Thoracic aorta (tissue), 2 donors: Measurements from ENCODE around the gene MYOM1. TPM values are rescaled to one million over a fixed set of nuclear protein-coding genes. Genes with fewer than 3 reads are reported as not detected.
"Not testable (repeated sequence)": the region's sequence is repeated elsewhere in the genome, so short reads cannot be mapped to it uniquely, and the experiment has no call there.

Source experiments
- ATAC-seq: fragments of 150-250 bp; one replicate; pipeline ENCODE4 v1.8.0; 2017; ENCODE audit warnings: low read depth; ENCODE audit not compliant: insufficient number of reproducible peaks, low FRiP score
- DNase-seq: peaks from one replicate; pipeline ENCODE4 v3.0.0-alpha.2; 2020; ENCODE audit warnings: low spot score
- H3K27ac ChIP-seq, 2 donors: fragments of 200-600 bp; sonication (generic); 1 replicate in 1 of 2; 2 replicates in 1 of 2; pipeline ENCODE4 v1.5.1; 2016; ENCODE audit warnings: mild to moderate bottlenecking in 2 of 2, moderate library complexity in 2 of 2
- H3K27me3 ChIP-seq: fragments of 200-600 bp; sonication (generic); replicated peaks from 2 replicates; pipeline ENCODE4 v1.6.0; 2016; ENCODE audit warnings: mild to moderate bottlenecking; ENCODE audit not compliant: insufficient read depth
- H3K36me3 ChIP-seq: fragments of 200-600 bp; sonication (generic); one replicate; pipeline ENCODE4 v1.5.1; 2016
- H3K4me1 ChIP-seq, 2 donors: fragments of 200-600 bp; sonication (generic); 1 replicate in 1 of 2; 2 replicates in 1 of 2; pipeline versions ENCODE4 v1.5.1 to v1.6.0; 2016; ENCODE audit warnings: low read depth in 2 of 2, mild to moderate bottlenecking in 1 of 2; ENCODE audit not compliant: control insufficient read depth in 1 of 2
- H3K4me3 ChIP-seq: fragments of 200-600 bp; sonication (generic); 2 replicates; pipeline ENCODE4 v1.5.1; 2016; ENCODE audit warnings: mild to moderate bottlenecking
- H3K9me3 ChIP-seq: fragments of 200-600 bp; sonication (generic); 2 replicates; pipeline ENCODE4 v1.5.1; 2016
- total RNA-seq, 2 donors: library from RNA; depleted of rRNA; stranded (reverse); fragments of >200 nt; gene quantifications; one replicate each; pipeline versions ENCODE4 v1.1.0 to v1.2.3, GENCODE V29; 2016
- TF ChIP-seq, protein P1 (sequence below): fragments of 200-600 bp; sonication (generic); IDR thresholded peaks from one replicate; pipeline ENCODE4 v1.5.1; 2019; ENCODE audit warnings: antibody characterized with exemption

Gene MYOM1
- total RNA-seq, 2 donors from 2014 or later: 16.1 to 27.2 TPM

GRCh38 chr18:3079653-3080052 is 140.1 kb downstream of the MYOM1 start:
- no peak for ATAC-seq
- no peaks in the 10 kb centered on the region for H3K27me3 ChIP-seq

GRCh38 chr18:3075491-3075890 is 144.3 kb downstream of the MYOM1 start:
- no peak for DNase-seq
- Histone ChIP-seq H3K4me3 (no peak overlapping the region), H3K4me1 (no peaks in the 10 kb centered on the region), H3K27ac (no peak overlapping the region), H3K36me3 (peaks cover 25% of the 10 kb centered on the region), H3K27me3 (no peaks in the 10 kb centered on the region), H3K9me3 (no peaks in the 10 kb centered on the region)
- TF ChIP-seq, protein P1, sequence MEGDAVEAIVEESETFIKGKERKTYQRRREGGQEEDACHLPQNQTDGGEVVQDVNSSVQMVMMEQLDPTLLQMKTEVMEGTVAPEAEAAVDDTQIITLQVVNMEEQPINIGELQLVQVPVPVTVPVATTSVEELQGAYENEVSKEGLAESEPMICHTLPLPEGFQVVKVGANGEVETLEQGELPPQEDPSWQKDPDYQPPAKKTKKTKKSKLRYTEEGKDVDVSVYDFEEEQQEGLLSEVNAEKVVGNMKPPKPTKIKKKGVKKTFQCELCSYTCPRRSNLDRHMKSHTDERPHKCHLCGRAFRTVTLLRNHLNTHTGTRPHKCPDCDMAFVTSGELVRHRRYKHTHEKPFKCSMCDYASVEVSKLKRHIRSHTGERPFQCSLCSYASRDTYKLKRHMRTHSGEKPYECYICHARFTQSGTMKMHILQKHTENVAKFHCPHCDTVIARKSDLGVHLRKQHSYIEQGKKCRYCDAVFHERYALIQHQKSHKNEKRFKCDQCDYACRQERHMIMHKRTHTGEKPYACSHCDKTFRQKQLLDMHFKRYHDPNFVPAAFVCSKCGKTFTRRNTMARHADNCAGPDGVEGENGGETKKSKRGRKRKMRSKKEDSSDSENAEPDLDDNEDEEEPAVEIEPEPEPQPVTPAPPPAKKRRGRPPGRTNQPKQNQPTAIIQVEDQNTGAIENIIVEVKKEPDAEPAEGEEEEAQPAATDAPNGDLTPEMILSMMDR: no peak
- ATAC-seq: no peak

More at GRCh38 chr18:3079653-3080052, 140.1 kb downstream of the MYOM1 start:
- H3K4me3 ChIP-seq: no peak overlapping the region
- no peak overlapping the region for H3K27ac ChIP-seq
- no peak for DNase-seq
- peaks cover 19% of the 10 kb centered on the region for H3K36me3 ChIP-seq
- no peaks in the 10 kb centered on the region for H3K4me1 ChIP-seq
- TF ChIP-seq, protein P1: no peak
- no peaks in the 10 kb centered on the region for H3K9me3 ChIP-seq

DNA sequence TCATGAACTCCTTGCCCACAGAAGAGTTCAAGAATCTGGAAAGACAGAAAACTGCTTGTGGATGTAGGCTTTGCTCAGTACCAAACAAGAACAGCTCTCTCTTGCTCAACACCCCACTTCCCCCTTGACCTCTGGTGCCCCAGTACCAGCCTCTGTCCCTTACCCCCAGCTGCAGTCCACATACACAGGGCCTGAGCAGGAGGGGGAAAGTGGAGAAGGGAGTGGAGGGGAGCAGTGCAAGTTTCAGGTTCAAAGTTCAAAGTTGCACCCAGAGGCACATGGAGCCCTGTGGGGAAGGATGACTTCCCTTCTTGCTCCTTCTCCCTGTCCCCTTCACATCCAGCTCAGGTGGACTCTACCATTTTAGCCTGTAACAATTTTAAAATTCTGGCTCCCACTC is 145.7 kb downstream of the MYOM1 start:
- Histone ChIP-seq H3K4me3 (no peak overlapping the region), H3K4me1 (no peaks in the 10 kb centered on the region), H3K27ac (no peak overlapping the region), H3K36me3 (peaks cover 21% of the 10 kb centered on the region), H3K27me3 (no peaks in the 10 kb centered on the region), H3K9me3 (no peaks in the 10 kb centered on the region)
- ATAC-seq (no peak), DNase-seq (no peak)
- TF ChIP-seq, protein P1: no peak

DNA sequence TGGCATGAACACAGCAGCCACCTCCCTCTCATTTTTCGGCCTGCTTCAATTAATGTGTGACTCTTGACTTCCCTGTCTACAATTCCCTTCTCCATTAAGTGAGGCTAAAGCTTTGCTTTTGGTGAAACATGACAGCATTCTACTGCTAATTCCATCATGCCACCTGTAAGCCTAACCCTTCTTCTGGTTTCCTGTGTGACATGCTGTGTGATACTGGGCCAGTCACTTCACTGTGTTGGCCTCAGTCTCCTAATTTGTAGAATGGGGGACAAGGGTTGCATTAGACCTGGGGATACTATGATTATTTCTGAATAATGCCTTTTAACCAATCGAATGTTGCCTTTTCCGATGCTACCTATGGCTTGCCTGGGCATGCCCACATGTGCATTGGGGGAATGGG is 146.4 kb downstream of the MYOM1 start:
- peaks cover 20% of the 10 kb centered on the region for H3K36me3 ChIP-seq
- not testable (repeated sequence) for H3K4me1 ChIP-seq, H3K27me3 ChIP-seq, DNase-seq, H3K4me3 ChIP-seq, ATAC-seq, H3K27ac ChIP-seq, H3K9me3 ChIP-seq

GRCh38 chr18:3071676-3072075 is 148.1 kb downstream of the MYOM1 start:
- Histone ChIP-seq H3K4me3 (no peak overlapping the region), H3K36me3 (peaks cover 14% of the 10 kb centered on the region), H3K27ac (no peak overlapping the region), H3K4me1 (no peaks in the 10 kb centered on the region), H3K9me3 (no peaks in the 10 kb centered on the region), H3K27me3 (no peaks in the 10 kb centered on the region)
- no peak for DNase-seq
- TF ChIP-seq, protein P1: no peak
- ATAC-seq: no peak
